Measurements from ENCODE around the gene MINDY4. TPM values are rescaled to one million over a fixed set of nuclear protein-coding genes. Genes with fewer than 3 reads are reported as not detected.

Gene MINDY4
- total RNA-seq, 6 donors from 2014 or later = 7.7 to 43.0 (median 19.4) TPM

DNA sequence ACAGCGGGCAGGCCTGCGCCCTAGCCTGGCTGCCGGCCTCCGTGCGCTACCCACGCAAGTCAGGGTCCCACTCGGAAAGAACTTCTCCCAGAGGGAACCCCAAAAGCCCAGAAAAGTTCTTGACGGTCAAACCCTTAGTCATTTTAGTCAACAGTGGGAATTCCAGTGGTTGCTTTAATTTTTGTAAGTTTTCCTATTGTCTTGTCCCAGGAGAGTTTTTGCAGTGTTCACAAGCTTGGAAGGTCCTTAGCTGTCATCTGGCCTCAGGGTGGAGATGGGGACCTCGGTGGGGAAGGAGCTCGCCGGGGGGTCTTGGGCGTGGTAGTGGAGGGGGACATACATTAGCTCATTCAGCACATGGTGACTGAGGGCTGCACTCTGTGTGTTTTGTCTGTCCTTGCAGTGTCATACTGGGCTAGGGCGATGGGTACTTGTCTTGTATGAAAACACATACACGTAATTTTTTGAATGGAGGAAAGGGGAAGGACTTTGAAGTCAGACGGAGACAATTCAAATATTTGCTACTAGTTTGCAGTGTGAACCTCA lies 736 bp downstream of the MINDY4 start:
- H3K4me1 ChIP-seq = peaks cover 19 to 34% (median 21%) of the 10 kb centered on the region in 4 donors
- no peak for TF ChIP-seq EP300 (IDR thresholded peaks at IDR 0.05)
- no peak for TF ChIP-seq POLR2A (IDR thresholded peaks at IDR 0.05)
- TF ChIP-seq, protein P1, sequence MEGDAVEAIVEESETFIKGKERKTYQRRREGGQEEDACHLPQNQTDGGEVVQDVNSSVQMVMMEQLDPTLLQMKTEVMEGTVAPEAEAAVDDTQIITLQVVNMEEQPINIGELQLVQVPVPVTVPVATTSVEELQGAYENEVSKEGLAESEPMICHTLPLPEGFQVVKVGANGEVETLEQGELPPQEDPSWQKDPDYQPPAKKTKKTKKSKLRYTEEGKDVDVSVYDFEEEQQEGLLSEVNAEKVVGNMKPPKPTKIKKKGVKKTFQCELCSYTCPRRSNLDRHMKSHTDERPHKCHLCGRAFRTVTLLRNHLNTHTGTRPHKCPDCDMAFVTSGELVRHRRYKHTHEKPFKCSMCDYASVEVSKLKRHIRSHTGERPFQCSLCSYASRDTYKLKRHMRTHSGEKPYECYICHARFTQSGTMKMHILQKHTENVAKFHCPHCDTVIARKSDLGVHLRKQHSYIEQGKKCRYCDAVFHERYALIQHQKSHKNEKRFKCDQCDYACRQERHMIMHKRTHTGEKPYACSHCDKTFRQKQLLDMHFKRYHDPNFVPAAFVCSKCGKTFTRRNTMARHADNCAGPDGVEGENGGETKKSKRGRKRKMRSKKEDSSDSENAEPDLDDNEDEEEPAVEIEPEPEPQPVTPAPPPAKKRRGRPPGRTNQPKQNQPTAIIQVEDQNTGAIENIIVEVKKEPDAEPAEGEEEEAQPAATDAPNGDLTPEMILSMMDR (IDR thresholded peaks at IDR 0.05) = no peak
- no peak for TF ChIP-seq POLR2AphosphoS5 (IDR thresholded peaks at IDR 0.05)
- H3K27ac ChIP-seq = peak overlapping the region; percentile 72 to 90 (median 82)
- DNase-seq (no peak), ATAC-seq (ENCODE audit: low FRiP score in 2 of 2) (peak in 1 of 2 donors; percentile 20)
- no peaks in the 10 kb centered on the region for H3K27me3 ChIP-seq
- H3K36me3 ChIP-seq = no peaks in the 10 kb centered on the region
- H3K4me3 ChIP-seq = peak overlapping the region; percentile 75 to 95 (median 92)
- no peaks in the 10 kb centered on the region for H3K9me3 ChIP-seq
- 0 to 2% methylated on average over 5 to 15 of the region's 15 CpGs for WGBS, 2 donors

DNA sequence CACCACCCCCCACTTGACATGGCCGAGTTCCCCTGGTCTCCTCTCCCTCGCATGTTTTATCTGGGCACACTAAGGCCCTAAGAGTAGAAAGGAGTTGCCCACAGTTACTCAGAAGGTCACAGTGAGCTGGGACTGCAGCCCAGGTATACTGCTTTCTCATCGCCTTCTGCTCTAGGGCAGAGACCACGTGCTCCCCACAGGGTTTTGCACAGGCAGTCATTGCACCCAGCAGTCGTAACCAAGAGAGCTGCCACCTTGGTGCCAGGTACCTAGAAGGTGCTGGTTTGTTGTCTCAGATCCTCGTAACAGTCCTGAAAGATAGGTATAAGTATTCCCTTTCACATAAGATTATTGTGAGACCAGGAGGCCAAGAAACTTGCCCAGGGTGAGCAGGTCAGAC lies 1.8 kb downstream of the MINDY4 start:
- no peak for TF ChIP-seq POLR2AphosphoS5 (IDR thresholded peaks at IDR 0.05)
- H3K4me3 ChIP-seq = no peak overlapping the region
- no peaks in the 10 kb centered on the region for H3K27me3 ChIP-seq
- H3K27ac ChIP-seq = no peak overlapping the region
- no peak for DNase-seq
- 80 to 90% methylated on average over 2 to 6 of the region's 6 CpGs for WGBS, 2 donors
- H3K9me3 ChIP-seq = no peaks in the 10 kb centered on the region
- H3K36me3 ChIP-seq = no peaks in the 10 kb centered on the region
- ATAC-seq (ENCODE audit: low FRiP score in 2 of 2) = no peak
- H3K4me1 ChIP-seq = peaks cover 19 to 34% (median 21%) of the 10 kb centered on the region in 4 donors

DNA sequence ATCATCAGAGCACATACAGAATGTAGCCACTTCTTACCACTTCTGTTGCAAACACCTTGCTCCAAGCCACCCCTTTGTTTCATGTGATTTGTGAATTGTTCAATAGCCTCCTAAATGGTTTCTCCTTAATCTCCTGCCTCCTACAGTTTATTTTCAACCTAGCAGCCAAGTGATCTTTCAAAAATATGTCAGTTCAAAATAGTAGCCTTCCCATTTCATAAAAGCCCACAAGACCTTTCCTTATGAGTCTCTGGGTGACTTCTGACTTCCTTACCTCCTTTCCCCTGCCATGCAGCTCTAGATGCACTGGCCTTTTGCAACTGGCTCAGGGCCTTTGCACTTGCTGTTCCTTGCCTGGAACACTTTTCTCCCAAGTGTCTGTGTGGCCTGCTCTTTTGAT lies 4.8 kb downstream of the MINDY4 start:
- H3K4me3 ChIP-seq = no peak overlapping the region
- peaks cover 11 to 16% (median 14%) of the 10 kb centered on the region in 4 donors for H3K4me1 ChIP-seq
- TF ChIP-seq, protein P1 (IDR thresholded peaks at IDR 0.05) = no peak
- TF ChIP-seq EP300 (IDR thresholded peaks at IDR 0.05) (no peak), POLR2A (IDR thresholded peaks at IDR 0.05) (no peak), POLR2AphosphoS5 (IDR thresholded peaks at IDR 0.05) (no peak)
- ATAC-seq (ENCODE audit: low FRiP score in 2 of 2) (no peak), DNase-seq (no peak)
- no peaks in the 10 kb centered on the region for H3K27me3 ChIP-seq
- no peaks in the 10 kb centered on the region for H3K9me3 ChIP-seq
- no peak overlapping the region for H3K27ac ChIP-seq
- peaks cover 0 to 14% (median 0%) of the 10 kb centered on the region in 4 donors for H3K36me3 ChIP-seq

DNA sequence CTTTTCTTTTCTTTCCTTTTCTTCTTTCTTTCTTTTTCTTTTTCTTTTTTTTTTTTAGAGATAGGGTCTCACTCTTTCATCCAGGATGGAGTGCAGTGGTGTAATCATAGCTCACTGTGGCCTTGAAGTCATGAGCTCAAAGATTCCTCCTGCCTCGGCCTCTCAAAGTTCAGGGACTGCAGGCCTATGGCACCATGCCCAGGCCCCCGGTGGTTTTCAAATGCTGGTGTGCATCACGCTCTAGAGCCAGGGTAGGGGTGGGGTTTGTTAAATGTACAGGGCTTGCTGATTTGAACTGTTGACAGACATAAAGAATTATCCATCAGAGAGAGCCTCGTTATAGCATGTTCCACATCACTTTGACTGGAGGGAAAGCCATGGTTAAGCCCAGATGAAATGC lies 5.8 kb downstream of the MINDY4 start:
- DNase-seq (no peak), ATAC-seq (ENCODE audit: low FRiP score in 2 of 2) (no peak)
- peaks cover 8 to 12% (median 10%) of the 10 kb centered on the region in 4 donors for H3K4me1 ChIP-seq
- no peak overlapping the region for H3K4me3 ChIP-seq
- no peak overlapping the region for H3K27ac ChIP-seq
- peaks cover 0 to 19% (median 2%) of the 10 kb centered on the region in 4 donors for H3K36me3 ChIP-seq
- TF ChIP-seq EP300 (IDR thresholded peaks at IDR 0.05) = no peak
- TF ChIP-seq, protein P1 (IDR thresholded peaks at IDR 0.05) = no peak
- TF ChIP-seq POLR2AphosphoS5 (IDR thresholded peaks at IDR 0.05) = no peak
- no peak for TF ChIP-seq POLR2A (IDR thresholded peaks at IDR 0.05)
- no peaks in the 10 kb centered on the region for H3K9me3 ChIP-seq
- WGBS, 2 donors = 74 to 95% methylated on average over 4 of the region's 4 CpGs
- H3K27me3 ChIP-seq = no peaks in the 10 kb centered on the region

DNA sequence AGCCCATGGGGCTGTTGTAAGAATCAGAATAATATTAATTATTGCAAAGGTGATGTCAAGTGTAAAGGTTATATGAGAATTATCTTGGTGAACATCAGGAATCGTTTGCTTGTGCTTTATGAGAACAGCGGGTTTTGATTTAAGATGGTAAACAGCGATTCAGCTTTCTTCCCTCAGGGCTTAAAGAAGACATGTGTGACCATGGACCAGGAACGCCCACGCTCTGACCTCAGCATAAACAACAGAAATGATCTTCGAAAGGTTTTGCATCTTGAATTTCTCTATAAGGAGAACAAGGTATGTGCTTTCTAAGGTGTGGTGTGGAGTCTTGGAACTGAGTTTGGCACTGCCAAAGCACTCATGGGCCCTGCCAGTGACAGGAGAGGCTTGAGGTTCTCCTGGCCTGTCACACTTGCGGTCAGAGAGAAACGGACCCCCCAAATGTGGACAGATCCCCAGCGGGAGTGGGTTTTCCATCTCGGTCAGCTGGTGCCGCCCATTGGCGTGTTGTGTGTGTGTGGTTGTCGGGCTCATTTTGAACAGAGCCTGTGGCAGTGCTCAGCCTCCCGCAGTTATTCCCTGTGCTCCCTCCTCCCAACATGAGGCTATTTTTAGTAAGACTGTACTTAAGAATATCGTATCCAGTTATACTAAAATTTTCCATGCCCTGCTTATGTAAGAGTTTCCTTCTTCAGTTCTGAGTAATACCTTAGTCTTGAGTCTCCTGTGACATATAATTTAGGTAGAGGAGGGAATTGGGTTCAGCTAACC lies 7.2 kb downstream of the MINDY4 start:
- 76 to 87% methylated on average over 14 to 15 of the region's 15 CpGs for WGBS, 2 donors
- Histone ChIP-seq H3K27me3 (no peaks in the 10 kb centered on the region), H3K9me3 (no peaks in the 10 kb centered on the region), H3K4me1 (no peaks in the 10 kb centered on the region), H3K4me3 (no peak overlapping the region), H3K36me3 (peaks cover 0 to 33% (median 9%) of the 10 kb centered on the region in 4 donors), H3K27ac (peak overlapping the region in 3 of 4 donors; percentile 19 to 65 (median 44))
- ATAC-seq (ENCODE audit: low FRiP score in 2 of 2) = peak; percentile 45 to 67
- DNase-seq = peak in 1 of 2 donors; percentile 10
- TF ChIP-seq POLR2AphosphoS5 (IDR thresholded peaks at IDR 0.05) (peak in 1 of 2 donors; percentile 12), EP300 (IDR thresholded peaks at IDR 0.05) (no peak)
